Neural progenitor cell (in vitro differentiated cells): Measurements from ENCODE around the gene ADH6.

ENCODE experiments used
- EZH2 ChIP-seq: fragments of 200-600 bp; sonication (generic); IDR thresholded peaks from 2 replicates; pipeline ENCODE4 v1.6.1; 2017; ENCODE audit warnings: antibody characterized with exemption, mild to moderate bottlenecking, moderate library complexity
- EZH2phosphoT487 ChIP-seq: fragments of 200-600 bp; sonication (generic); IDR thresholded peaks from 2 replicates; pipeline ENCODE4 v1.6.1; 2017; ENCODE audit warnings: antibody characterized with exemption
- TF ChIP-seq, protein P1 (sequence below): fragments of 200-600 bp; sonication (generic); IDR thresholded peaks from 2 replicates; pipeline ENCODE4 v1.5.1; 2017; ENCODE audit warnings: antibody characterized with exemption, mild to moderate bottlenecking

- no peak for TF ChIP-seq EZH2
- TF ChIP-seq, protein P1, sequence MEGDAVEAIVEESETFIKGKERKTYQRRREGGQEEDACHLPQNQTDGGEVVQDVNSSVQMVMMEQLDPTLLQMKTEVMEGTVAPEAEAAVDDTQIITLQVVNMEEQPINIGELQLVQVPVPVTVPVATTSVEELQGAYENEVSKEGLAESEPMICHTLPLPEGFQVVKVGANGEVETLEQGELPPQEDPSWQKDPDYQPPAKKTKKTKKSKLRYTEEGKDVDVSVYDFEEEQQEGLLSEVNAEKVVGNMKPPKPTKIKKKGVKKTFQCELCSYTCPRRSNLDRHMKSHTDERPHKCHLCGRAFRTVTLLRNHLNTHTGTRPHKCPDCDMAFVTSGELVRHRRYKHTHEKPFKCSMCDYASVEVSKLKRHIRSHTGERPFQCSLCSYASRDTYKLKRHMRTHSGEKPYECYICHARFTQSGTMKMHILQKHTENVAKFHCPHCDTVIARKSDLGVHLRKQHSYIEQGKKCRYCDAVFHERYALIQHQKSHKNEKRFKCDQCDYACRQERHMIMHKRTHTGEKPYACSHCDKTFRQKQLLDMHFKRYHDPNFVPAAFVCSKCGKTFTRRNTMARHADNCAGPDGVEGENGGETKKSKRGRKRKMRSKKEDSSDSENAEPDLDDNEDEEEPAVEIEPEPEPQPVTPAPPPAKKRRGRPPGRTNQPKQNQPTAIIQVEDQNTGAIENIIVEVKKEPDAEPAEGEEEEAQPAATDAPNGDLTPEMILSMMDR: no peak
- no peak for TF ChIP-seq EZH2phosphoT487
Measured at GRCh38 chr4:99215521-99215920, 3.5 kb downstream of the ADH6 start.
